NCI-H510A (cell line): ENCODE measurements around the gene RBP3.

Experiments
- DNase-seq: peaks from one replicate; lab custom pipeline; 2025; lab: John Stamatoyannopoulos, UW

The RBP3 gene

GRCh38 chr10:47319784-47320183, 28.4 kb upstream of the RBP3 start:
- DNase-seq, result no peak

GRCh38 chr10:47320812-47321211, 27.4 kb upstream of the RBP3 start:
- no peak for DNase-seq

DNA sequence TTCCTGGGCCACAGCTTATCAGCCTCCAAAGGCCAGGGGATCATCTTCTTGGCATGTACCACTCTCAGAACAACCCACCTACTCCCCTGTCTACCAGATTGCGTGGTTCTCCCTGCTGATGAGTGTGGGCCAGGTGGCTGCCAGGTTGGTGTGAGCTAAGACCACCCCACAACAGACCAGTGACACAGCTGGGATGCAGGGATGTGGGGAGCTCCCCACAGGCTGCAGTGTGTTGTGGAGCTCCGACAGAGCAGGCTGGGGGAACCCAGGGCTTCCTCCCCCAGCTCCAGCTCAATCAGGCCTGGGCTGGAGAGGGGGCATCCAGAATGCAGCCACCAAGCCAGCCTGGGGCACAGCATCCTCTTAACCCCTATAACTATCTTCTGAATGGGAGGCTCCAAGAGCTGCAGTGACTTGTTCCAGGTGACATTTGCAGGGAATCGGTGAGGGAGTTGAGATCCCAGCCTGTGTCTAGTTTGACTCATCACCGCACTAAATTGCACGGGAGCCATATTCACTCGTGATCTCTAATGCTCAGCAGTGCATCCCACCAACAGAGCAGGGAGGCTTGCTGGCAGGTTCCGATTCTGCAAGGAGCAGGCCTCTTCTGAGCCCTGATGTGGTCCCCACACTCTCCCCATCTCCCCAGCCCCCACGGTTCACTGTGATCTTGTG, 26.5 kb upstream of the RBP3 start:
- DNase-seq, result no peak

DNA sequence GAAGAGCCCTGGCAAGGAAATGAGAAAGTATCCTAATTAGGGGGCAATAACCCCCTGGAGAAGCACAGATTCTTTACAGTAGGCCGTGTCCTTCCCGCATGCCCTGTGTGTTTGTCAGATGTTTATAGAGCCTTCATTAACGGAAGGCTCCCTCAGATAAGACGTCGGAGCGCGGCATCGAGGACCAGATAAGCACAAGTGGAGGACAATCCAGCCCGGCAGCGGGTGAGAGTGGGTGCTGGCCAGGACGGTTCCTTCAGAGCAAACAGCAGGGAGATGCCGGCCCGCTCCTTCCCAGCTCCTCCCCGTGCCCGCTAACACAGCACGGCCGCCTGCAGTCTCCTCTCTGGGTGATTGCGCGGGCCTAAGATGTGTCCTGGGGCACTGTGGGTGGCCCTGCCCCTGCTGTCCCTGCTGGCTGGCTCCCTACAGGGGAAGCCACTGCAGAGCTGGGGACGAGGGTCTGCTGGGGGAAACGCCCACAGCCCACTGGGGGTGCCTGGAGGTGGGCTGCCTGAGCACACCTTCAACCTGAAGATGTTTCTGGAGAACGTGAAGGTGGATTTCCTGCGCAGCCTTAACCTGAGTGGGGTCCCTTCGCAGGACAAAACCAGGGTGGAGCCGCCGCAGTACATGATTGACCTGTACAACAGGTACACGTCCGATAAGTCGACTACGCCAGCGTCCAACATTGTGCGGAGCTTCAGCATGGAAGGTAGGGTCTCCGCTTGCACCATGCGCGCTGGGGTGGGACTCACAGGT, 25.7 kb upstream of the RBP3 start, which contains the start of gene GDF2:
GDF2 (plus strand) TSS at position 155 of the 762 bp plus-strand sequence; CDS start at position 370, 215 bp downstream.
- no peak for DNase-seq

DNA sequence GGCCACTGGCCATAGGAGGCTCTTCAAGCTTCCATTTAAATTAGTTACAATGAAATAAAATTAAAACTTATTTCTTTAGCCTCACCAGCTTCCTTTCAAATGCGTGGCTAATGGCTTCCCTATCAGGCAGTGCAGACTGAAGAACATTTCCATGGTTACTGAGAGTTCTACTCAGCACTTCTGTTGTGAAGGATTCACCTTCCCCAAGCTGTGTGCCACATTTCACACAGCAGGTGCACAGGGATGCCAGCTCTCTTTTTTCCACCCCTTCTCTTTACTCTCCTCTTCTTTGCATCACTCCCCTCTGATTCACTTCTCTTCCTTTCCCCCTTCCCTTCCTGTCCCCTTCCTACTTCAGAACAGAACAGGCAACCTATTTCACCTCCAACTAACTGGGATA, 25.1 kb upstream of the RBP3 start:
- DNase-seq, result no peak

DNA sequence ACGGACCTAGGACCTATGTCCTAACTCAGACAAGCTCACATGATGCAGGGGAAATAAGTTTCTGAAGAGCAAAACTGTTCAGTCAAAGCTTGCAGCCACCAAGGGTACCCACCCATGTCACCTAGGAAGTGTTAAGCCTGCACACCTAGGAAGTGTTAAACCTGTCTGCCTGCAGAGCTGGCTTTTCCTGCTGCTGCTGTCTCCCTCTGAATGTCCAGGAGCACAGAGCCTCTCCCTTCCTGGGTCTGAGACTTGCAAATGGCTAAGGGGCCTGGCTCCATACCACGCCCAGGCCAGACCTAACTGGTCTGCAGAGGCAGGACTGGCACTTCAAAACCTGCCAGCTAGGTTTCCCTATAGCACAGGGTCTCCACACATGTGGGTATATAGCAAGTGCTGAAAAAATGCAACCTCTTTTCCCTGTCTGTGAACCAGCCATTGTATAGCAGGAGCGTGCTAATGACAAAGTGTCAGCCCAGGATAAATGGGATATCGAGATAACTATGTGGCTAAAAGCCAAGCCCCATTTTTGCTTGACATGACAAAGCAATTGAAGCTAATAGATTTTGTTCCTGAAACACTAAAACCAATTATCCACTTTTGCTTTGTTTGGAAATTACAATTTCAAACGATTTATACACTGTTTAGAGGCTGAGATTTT, 24.4 kb upstream of the RBP3 start:
- DNase-seq, result no peak

- DNase-seq, result no peak
Measured at GRCh38 chr10:47325303-47326291, 22.6 kb upstream of the RBP3 start.

DNA sequence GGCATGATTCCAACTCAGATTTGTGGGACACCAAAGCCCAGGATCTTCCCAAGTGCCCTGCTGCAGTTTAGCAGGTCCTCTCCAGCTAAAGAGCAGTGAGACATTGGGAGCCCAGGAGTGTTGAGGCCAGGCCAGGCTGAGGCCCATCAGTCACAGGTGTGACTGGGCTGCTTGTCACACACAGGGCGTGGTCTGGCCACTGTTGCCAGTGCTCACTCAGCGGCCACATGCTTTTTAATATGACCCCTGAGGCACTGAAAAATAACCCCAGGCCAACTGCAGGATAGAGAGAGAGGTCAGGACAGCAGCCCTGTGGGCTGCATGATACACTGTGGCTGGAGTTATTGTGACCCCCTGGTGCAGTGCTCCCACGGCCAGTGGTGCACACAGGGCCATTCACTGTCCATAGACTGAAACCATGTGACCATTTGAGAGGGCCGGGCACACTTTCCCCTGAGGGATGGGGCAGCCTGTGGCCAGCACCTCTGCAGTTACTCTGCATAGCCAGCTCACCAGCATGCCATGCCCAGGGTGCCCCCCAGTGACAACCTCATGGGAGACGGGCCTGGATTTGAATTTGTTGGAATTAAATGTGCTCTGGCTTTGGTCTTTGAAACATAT, 21.7 kb upstream of the RBP3 start:
- no peak for DNase-seq

DNA sequence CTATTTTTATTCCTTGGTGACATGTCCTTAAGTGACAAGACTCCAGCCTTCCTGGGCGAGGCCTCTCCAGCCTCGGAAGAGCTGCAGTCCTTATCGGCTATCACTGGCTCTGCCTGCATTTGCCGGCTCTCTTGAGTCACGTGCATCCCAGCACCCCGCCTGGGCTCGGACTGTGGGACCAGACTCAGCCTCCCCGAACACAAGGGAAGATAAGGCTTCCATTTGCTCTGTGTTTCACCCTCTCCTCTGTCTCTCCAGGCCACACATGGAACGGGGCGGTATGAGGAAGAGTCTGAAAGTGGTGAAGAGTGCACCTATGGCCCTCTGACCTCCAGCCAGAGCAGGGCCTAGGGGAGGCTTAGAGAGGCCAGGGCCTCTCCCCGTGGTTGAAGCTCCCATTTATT, 21.2 kb upstream of the RBP3 start:
- DNase-seq, result no peak

DNA sequence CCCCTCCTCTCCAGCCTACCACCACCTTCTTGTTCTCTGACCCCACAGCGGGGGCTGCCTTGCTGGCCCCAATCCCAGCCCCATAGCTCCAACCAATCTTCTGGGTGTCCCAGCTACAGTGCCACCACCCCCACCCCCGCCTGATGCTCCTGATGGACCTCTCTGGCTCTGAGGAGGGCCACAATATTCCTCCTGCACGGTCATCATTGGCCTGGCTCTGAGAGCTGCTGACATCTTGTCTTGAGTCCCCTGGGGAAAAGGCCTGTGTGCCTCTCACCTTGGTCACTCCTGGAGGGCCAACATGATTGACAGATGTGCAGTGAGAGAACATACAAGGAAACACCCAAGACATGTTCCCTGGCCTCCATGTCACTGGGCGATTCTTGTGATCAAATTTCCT, 18.3 kb upstream of the RBP3 start:
- no peak for DNase-seq

DNA sequence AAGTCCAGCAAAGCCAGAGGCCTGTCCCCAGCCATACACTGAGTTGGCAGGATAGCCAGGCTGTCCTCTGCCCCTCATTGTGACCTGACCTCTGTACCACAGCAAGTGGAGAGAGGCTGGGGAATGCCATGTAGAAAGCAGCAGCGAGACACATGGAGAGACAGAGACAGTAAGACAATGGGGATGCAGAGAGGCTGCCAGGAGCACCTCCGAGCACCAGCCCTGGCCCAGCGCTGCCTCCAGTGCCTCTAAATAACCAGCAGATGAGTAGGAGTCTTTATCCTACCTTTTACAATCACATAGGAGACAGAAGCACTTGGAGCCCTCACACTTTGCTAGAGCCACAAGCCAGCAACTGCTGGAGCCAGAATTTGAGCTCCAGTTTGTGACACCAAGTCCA, 17.8 kb upstream of the RBP3 start:
- DNase-seq, result no peak

- DNase-seq, result no peak
Measured at GRCh38 chr10:47330804-47331203, 17.4 kb upstream of the RBP3 start.

- no peak for DNase-seq
Measured at GRCh38 chr10:47331491-47331890, 16.7 kb upstream of the RBP3 start.

- no peak for DNase-seq
Measured at GRCh38 chr10:47331954-47332353, 16.2 kb upstream of the RBP3 start.

DNA sequence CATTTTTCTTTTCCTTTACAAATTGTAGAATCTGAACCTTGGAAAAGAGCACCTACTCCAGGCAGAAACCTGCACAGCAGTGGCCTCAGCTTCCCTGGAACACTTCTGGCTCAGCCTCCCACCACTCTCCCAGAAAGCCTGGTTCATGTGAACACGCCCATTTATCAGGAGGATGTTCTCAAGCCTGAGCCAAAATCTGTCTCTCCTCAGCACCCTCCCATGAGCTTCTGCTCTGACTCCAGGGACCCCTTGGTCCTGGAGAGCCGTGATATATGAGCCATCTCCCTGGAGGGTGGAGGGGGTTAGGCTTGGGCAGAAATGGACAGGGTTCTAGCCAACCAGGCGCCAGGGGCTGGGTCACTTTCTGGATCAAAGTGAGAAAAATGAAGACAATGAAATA, 15.8 kb upstream of the RBP3 start:
- DNase-seq, result no peak

- DNase-seq, result no peak
Measured at GRCh38 chr10:47332946-47333345, 15.2 kb upstream of the RBP3 start.

DNA sequence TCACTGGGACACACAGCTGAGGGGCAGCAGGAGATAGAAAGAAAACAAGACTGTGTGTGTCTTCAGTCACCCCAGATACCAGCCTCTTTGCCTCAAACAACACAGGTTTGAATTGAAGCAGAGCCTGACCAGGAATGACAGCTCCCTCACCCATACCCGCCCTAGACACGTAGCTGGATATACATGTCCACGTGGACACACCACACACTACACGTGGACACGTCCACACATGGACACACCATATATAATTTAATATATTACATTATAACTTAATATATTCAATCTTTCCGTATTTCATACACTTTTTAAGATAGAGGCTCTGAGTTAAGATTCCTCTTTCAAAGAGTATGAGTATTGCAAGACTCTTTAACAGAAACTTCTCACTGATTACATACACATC, 14.6 kb upstream of the RBP3 start:
- no peak for DNase-seq

- no peak for DNase-seq
Measured at GRCh38 chr10:47334466-47335295, 13.5 kb upstream of the RBP3 start.

- DNase-seq, result no peak
Measured at GRCh38 chr10:47335906-47336305, 12.3 kb upstream of the RBP3 start.

GRCh38 chr10:47336387-47337134, 11.6 kb upstream of the RBP3 start:
- no peak for DNase-seq
